Measurements from ENCODE around the gene ITCH. TPM values are rescaled to one million over a fixed set of nuclear protein-coding genes. Genes with fewer than 3 reads are reported as not detected.

The ITCH gene
- total RNA-seq, 1 experiment from 2014 or later, result 54.8 TPM

GRCh38 chr20:34532756-34533155 is 169.7 kb downstream of the ITCH start:
- DNase-seq, result no peak
- H3K9ac ChIP-seq (ENCODE audit: low read length), result no peak overlapping the region
- H4K20me1 ChIP-seq (ENCODE audit: insufficient read depth, low read depth, low read length), result no peaks in the 10 kb centered on the region
- peaks cover 13% of the 10 kb centered on the region; the same call in 1 of the 2 replicates for H3K36me3 ChIP-seq (ENCODE audit: insufficient read depth, low read length)
- H3K4me2 ChIP-seq (ENCODE audit: low read depth, low read length, poor library complexity, severe bottlenecking), result no peak overlapping the region
- no peak overlapping the region for H3K4me3 ChIP-seq (ENCODE audit: low read length)
- H3K27ac ChIP-seq (ENCODE audit: low read length), result no peak overlapping the region
- no peak overlapping the region for H2AFZ ChIP-seq (ENCODE audit: low read length)
- no peaks in the 10 kb centered on the region for H3K79me2 ChIP-seq (ENCODE audit: low read length)
- H3K9me2 ChIP-seq (replicated peaks; ENCODE audit: insufficient read depth, low read length), result no peaks in the 10 kb centered on the region
- no peaks in the 10 kb centered on the region for H3K27me3 ChIP-seq (ENCODE audit: low read length)
- no peaks in the 10 kb centered on the region for H3K4me1 ChIP-seq (ENCODE audit: low read length)
- H3K9me3 ChIP-seq (ENCODE audit: low read length), result no peaks in the 10 kb centered on the region

DNA sequence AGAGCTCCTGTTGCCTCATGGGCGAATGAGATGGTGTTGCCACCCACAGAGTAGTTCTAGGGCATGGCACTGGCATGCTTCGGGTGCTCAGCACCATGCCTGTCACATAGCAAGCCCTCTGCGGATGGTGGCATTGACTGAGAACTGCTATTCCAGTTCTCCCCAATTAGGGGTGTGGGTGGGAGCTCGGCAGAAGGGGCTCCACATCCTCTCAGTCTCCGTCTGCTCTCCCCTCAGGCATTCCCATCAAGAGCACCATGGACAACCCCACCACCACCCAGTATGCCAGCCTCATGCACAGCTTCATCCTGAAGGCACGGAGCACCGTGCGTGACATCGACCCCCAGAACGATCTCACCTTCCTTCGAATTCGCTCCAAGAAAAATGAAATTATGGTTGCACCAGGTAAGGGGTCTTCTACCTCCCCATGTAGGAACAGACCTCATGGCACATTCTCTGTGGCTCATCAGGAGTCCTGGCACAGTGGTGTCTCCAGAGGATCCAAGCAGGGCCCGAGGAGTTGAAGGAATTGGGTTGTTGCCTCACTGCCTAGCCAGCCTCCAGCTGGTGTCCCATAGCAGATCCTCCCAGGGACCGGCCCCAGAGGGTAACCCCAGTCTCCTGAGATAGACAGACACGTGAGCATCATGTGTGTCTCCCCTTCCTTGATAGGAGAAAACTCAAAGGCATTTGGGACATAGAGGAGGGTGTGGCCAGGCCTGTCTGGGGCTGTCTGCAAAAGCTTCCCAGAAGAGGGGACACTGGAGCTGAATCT is 171.5 kb downstream of the ITCH start:
- H3K79me2 ChIP-seq (ENCODE audit: low read length), result no peaks in the 10 kb centered on the region
- no peak overlapping the region for H3K4me2 ChIP-seq (ENCODE audit: low read depth, low read length, poor library complexity, severe bottlenecking)
- H3K27me3 ChIP-seq (ENCODE audit: low read length), result no peaks in the 10 kb centered on the region
- H3K27ac ChIP-seq (ENCODE audit: low read length), result no peak overlapping the region
- no peaks in the 10 kb centered on the region for H3K9me2 ChIP-seq (replicated peaks; ENCODE audit: insufficient read depth, low read length)
- H3K4me1 ChIP-seq (ENCODE audit: low read length), result no peaks in the 10 kb centered on the region
- H3K36me3 ChIP-seq (ENCODE audit: insufficient read depth, low read length), result peaks cover 9% of the 10 kb centered on the region; the same call in 1 of the 2 replicates
- no peak for DNase-seq
- no peaks in the 10 kb centered on the region for H4K20me1 ChIP-seq (ENCODE audit: insufficient read depth, low read depth, low read length)
- H3K9me3 ChIP-seq (ENCODE audit: low read length), result no peaks in the 10 kb centered on the region
- no peak overlapping the region for H2AFZ ChIP-seq (ENCODE audit: low read length)
- H3K9ac ChIP-seq (ENCODE audit: low read length), result no peak overlapping the region
- no peak overlapping the region for H3K4me3 ChIP-seq (ENCODE audit: low read length)

DNA sequence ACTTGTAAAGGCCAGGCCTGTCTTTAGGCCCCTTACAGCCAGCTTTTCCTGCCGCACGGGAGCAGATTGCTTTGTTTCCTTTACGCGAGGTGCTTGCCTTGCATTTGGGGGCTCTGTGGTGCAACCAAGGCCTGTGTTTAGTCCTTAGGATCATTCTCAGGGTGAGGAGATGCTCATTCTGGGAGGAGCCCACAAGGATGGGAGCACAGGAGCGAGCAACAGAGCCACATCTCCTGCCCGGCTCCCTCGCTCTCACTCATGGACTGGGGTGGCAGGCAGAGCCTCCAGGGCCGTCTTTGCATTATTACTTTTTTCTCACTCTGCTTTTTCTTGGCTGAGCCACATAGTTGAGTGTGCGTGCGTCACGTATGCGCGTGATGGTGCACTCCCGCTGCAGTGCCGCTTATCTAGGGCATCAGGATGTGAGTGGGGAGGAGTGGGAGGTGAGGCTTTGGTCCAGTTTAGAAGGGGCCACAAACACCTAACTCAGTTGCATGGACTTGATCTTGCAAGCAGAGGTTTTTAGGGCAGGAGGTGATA is 172.3 kb downstream of the ITCH start:
- no peak for DNase-seq
- H3K4me2 ChIP-seq (ENCODE audit: low read depth, low read length, poor library complexity, severe bottlenecking), result no peak overlapping the region
- H3K36me3 ChIP-seq (ENCODE audit: insufficient read depth, low read length), result peaks cover 15% of the 10 kb centered on the region
- H3K27ac ChIP-seq (ENCODE audit: low read length), result no peak overlapping the region
- H3K27me3 ChIP-seq (ENCODE audit: low read length), result no peaks in the 10 kb centered on the region
- no peak overlapping the region for H3K4me3 ChIP-seq (ENCODE audit: low read length)
- no peaks in the 10 kb centered on the region for H3K9me2 ChIP-seq (replicated peaks; ENCODE audit: insufficient read depth, low read length)
- H3K9me3 ChIP-seq (ENCODE audit: low read length), result no peaks in the 10 kb centered on the region
- no peak overlapping the region for H2AFZ ChIP-seq (ENCODE audit: low read length)
- no peaks in the 10 kb centered on the region for H4K20me1 ChIP-seq (ENCODE audit: insufficient read depth, low read depth, low read length)
- no peak overlapping the region for H3K9ac ChIP-seq (ENCODE audit: low read length)
- no peaks in the 10 kb centered on the region for H3K79me2 ChIP-seq (ENCODE audit: low read length)
- H3K4me1 ChIP-seq (ENCODE audit: low read length), result no peaks in the 10 kb centered on the region

DNA sequence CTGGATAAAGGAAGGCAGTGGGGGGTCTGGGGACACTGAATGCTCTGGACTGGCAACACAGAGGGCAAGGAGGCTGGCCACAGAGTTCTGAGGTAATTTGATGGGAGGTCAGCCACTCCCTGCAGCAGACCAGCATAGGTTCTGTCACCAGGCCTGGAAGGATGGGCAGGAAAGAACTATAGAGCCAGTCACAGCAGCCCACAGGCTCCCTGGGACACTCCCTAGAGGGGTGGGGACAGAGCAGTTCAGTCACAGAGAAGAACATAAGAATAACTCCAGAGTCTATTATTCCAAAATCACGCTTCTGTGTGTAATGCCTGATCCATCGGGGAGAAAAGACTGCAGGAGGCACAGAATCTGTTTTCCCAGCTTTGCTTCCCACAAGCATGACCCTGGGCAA is 172.8 kb downstream of the ITCH start:
- Histone ChIP-seq H3K36me3 (ENCODE audit: insufficient read depth, low read length) (peaks cover 19% of the 10 kb centered on the region), H3K4me1 (ENCODE audit: low read length) (no peaks in the 10 kb centered on the region)

DNA sequence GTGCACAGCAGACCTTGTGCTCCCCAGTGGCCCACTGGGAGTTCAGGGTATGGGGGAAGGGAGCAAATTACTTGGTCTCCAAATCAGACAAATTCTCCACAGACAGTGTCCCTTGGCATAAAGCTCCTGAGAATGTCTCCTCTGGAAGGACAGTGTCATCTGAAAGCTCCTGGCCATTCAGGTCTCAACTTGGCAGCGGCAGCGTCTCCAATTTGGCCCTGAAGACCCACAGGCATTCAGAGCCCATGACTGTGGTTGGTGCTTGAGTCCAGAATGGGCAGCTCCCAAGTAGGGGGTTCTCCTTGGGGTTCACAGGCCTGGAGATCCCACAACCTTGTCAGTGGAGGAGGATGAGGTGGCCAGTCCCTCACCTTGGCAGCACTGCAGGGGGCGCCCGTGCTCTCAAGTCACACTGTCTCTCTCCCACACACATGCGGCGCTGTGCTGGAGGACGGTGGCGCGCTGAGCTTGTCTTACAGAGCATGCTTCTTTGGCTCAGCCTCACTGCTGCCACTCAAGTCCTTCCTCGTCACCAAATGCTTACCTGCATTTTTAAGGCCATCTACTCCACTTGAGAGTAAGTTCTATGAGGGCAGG is 173.8 kb downstream of the ITCH start:
- H3K27me3 ChIP-seq (ENCODE audit: low read length), result no peaks in the 10 kb centered on the region
- no peaks in the 10 kb centered on the region for H4K20me1 ChIP-seq (ENCODE audit: insufficient read depth, low read depth, low read length)
- H3K27ac ChIP-seq (ENCODE audit: low read length), result no peak overlapping the region
- DNase-seq, result peak; percentile 88
- no peak overlapping the region for H3K4me2 ChIP-seq (ENCODE audit: low read depth, low read length, poor library complexity, severe bottlenecking)
- no peak overlapping the region for H2AFZ ChIP-seq (ENCODE audit: low read length)
- H3K4me1 ChIP-seq (ENCODE audit: low read length), result no peaks in the 10 kb centered on the region
- H3K4me3 ChIP-seq (ENCODE audit: low read length), result no peak overlapping the region
- H3K9me2 ChIP-seq (replicated peaks; ENCODE audit: insufficient read depth, low read length), result no peaks in the 10 kb centered on the region
- H3K36me3 ChIP-seq (ENCODE audit: insufficient read depth, low read length), result peaks cover 22% of the 10 kb centered on the region
- no peaks in the 10 kb centered on the region for H3K79me2 ChIP-seq (ENCODE audit: low read length)
- no peaks in the 10 kb centered on the region for H3K9me3 ChIP-seq (ENCODE audit: low read length)
- H3K9ac ChIP-seq (ENCODE audit: low read length), result no peak overlapping the region

More for the DNA sequence above, 172.8 kb downstream of the ITCH start:
- Histone ChIP-seq H4K20me1 (ENCODE audit: insufficient read depth, low read depth, low read length) (no peaks in the 10 kb centered on the region), H2AFZ (ENCODE audit: low read length) (no peak overlapping the region), H3K9me3 (ENCODE audit: low read length) (no peaks in the 10 kb centered on the region), H3K4me3 (ENCODE audit: low read length) (no peak overlapping the region), H3K27me3 (ENCODE audit: low read length) (no peaks in the 10 kb centered on the region), H3K9ac (ENCODE audit: low read length) (no peak overlapping the region), H3K4me2 (ENCODE audit: low read depth, low read length, poor library complexity, severe bottlenecking) (no peak overlapping the region), H3K9me2 (replicated peaks; ENCODE audit: insufficient read depth, low read length) (no peaks in the 10 kb centered on the region), H3K79me2 (ENCODE audit: low read length) (no peaks in the 10 kb centered on the region), H3K27ac (ENCODE audit: low read length) (no peak overlapping the region)
- DNase-seq, result no peak

GRCh38 chr20:34537651-34538050 is 174.6 kb downstream of the ITCH start:
- Histone ChIP-seq H3K9ac (ENCODE audit: low read length) (no peak overlapping the region), H3K27ac (ENCODE audit: low read length) (no peak overlapping the region), H3K27me3 (ENCODE audit: low read length) (no peaks in the 10 kb centered on the region), H3K9me3 (ENCODE audit: low read length) (no peaks in the 10 kb centered on the region), H2AFZ (ENCODE audit: low read length) (no peak overlapping the region), H3K4me2 (ENCODE audit: low read depth, low read length, poor library complexity, severe bottlenecking) (no peak overlapping the region), H3K4me3 (ENCODE audit: low read length) (no peak overlapping the region), H3K9me2 (replicated peaks; ENCODE audit: insufficient read depth, low read length) (no peaks in the 10 kb centered on the region), H4K20me1 (ENCODE audit: insufficient read depth, low read depth, low read length) (no peaks in the 10 kb centered on the region), H3K36me3 (ENCODE audit: insufficient read depth, low read length) (peaks cover 22% of the 10 kb centered on the region), H3K79me2 (ENCODE audit: low read length) (no peaks in the 10 kb centered on the region), H3K4me1 (ENCODE audit: low read length) (no peaks in the 10 kb centered on the region)
- DNase-seq, result no peak

DNA sequence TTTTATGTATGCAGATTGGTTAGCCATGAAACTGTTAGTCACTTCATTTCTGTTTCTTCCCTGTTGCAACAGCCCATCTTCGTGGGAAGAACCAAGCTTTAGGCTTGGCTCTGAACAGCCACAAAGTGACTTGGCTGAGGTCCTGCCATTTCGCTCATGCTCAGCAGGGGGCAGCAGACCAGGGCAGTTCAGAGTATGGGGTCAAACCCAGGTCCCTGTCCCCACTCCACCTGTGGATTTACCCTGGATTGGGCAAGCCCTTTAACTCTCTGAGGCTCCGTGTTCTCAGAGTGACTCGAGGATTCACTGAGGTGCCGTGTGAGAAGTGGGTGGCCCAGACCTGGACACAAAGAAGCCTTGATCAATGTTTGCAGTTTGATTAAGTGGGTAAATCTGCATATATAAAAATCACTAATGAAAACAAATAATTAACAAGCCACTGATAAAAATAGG is 175.6 kb downstream of the ITCH start:
- Histone ChIP-seq H3K4me3 (ENCODE audit: low read length) (no peak overlapping the region), H2AFZ (ENCODE audit: low read length) (no peak overlapping the region), H3K9me3 (ENCODE audit: low read length) (no peaks in the 10 kb centered on the region), H3K9me2 (replicated peaks; ENCODE audit: insufficient read depth, low read length) (no peaks in the 10 kb centered on the region), H3K79me2 (ENCODE audit: low read length) (no peaks in the 10 kb centered on the region), H3K27me3 (ENCODE audit: low read length) (no peaks in the 10 kb centered on the region), H3K27ac (ENCODE audit: low read length) (no peak overlapping the region), H3K36me3 (ENCODE audit: insufficient read depth, low read length) (peaks cover 22% of the 10 kb centered on the region), H3K4me1 (ENCODE audit: low read length) (no peaks in the 10 kb centered on the region), H4K20me1 (ENCODE audit: insufficient read depth, low read depth, low read length) (no peaks in the 10 kb centered on the region), H3K4me2 (ENCODE audit: low read depth, low read length, poor library complexity, severe bottlenecking) (no peak overlapping the region), H3K9ac (ENCODE audit: low read length) (no peak overlapping the region)
- DNase-seq, result peak; percentile 85

DNA sequence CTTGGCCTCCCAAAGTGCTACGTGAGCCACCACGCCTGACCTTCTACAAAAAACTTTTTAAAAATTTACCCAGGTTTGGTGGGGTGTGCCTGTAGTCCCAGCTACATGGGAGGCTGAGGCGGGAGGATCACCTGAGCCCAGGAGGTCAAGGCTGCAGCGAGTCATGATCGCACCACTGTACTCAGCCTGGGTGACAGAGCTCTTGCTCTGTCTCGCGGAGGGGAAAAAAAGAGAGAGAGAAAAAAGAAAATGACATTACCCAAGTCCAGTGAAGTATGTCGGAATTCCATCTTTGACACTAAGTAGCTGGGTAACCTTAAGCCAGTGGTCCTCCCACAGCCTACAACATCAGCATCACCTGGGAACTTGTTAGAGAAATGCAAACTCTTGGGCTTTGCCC is 176.7 kb downstream of the ITCH start:
- Histone ChIP-seq H2AFZ (ENCODE audit: low read length) (no peak overlapping the region), H3K79me2 (ENCODE audit: low read length) (no peaks in the 10 kb centered on the region), H3K4me3 (ENCODE audit: low read length) (no peak overlapping the region), H3K27me3 (ENCODE audit: low read length) (no peaks in the 10 kb centered on the region), H3K9me3 (ENCODE audit: low read length) (no peaks in the 10 kb centered on the region), H4K20me1 (ENCODE audit: insufficient read depth, low read depth, low read length) (no peaks in the 10 kb centered on the region), H3K4me1 (ENCODE audit: low read length) (no peaks in the 10 kb centered on the region), H3K27ac (ENCODE audit: low read length) (no peak overlapping the region), H3K9me2 (replicated peaks; ENCODE audit: insufficient read depth, low read length) (no peaks in the 10 kb centered on the region), H3K4me2 (ENCODE audit: low read depth, low read length, poor library complexity, severe bottlenecking) (no peak overlapping the region), H3K36me3 (ENCODE audit: insufficient read depth, low read length) (peaks cover 16% of the 10 kb centered on the region), H3K9ac (ENCODE audit: low read length) (no peak overlapping the region)
- DNase-seq, result no peak

Data from Karpas-422 (cell line).